Smooth muscle cell (in vitro differentiated cells): Measurements from ENCODE around the gene CCN6. TPM values are rescaled to one million over a fixed set of nuclear protein-coding genes. Genes with fewer than 3 reads are reported as not detected.

Experiments
- DNase-seq: peaks from one replicate; lab custom pipeline; 2025; ENCODE audit not compliant: unreplicated experiment; lab: John Stamatoyannopoulos, UW
- H2AFZ ChIP-seq: fragments of 200-600 bp; sonication (generic); 2 replicates; pipeline ENCODE4 v1.6.0; 2016; ENCODE audit warnings: antibody characterized with exemption, low read depth, mild to moderate bottlenecking
- H3F3A ChIP-seq: fragments of 200-600 bp; sonication (generic); 2 replicates; pipeline ENCODE4 v1.6.0; 2017; ENCODE audit warnings: antibody characterized with exemption, low read depth
- H3K27ac ChIP-seq: fragments of 200-600 bp; sonication (generic); 2 replicates; pipeline ENCODE4 v1.5.1; 2016; ENCODE audit warnings: low read depth, mild to moderate bottlenecking
- H3K27me3 ChIP-seq: fragments of 200-600 bp; sonication (generic); 2 replicates; pipeline ENCODE4 v1.6.1; 2016; ENCODE audit warnings: low read depth, mild to moderate bottlenecking
- H3K36me3 ChIP-seq: fragments of 200-600 bp; sonication (generic); 2 replicates; pipeline ENCODE4 v1.5.1; 2016; ENCODE audit warnings: low read depth
- H3K4me1 ChIP-seq: fragments of 200-600 bp; sonication (generic); 2 replicates; pipeline ENCODE4 v1.5.1; 2016; ENCODE audit warnings: low read depth
- H3K4me2 ChIP-seq: fragments of 200-600 bp; sonication (generic); 2 replicates; pipeline ENCODE4 v1.6.0; 2016; ENCODE audit warnings: mild to moderate bottlenecking
- H3K4me3 ChIP-seq: fragments of 200-600 bp; sonication (generic); 2 replicates; pipeline ENCODE4 v1.5.1; 2016; ENCODE audit warnings: mild to moderate bottlenecking
- H3K79me2 ChIP-seq: fragments of 200-600 bp; sonication (generic); 2 replicates; pipeline ENCODE4 v1.6.0; 2016; ENCODE audit warnings: low read depth, mild to moderate bottlenecking
- H3K9ac ChIP-seq: fragments of 200-600 bp; sonication (generic); 2 replicates; pipeline ENCODE4 v1.6.0; 2016; ENCODE audit warnings: low read depth
- H3K9me3 ChIP-seq: fragments of 200-600 bp; sonication (generic); replicated peaks from 2 replicates; pipeline ENCODE4 v1.5.1; 2016; ENCODE audit warnings: low read depth
- H4K20me1 ChIP-seq: fragments of 200-600 bp; sonication (generic); 2 replicates; pipeline ENCODE4 v1.6.0; 2016; ENCODE audit warnings: low read depth
- WGBS: methylation state at CpG from one replicate; pipeline ENCODE4 v1.1.7; 2016; ENCODE audit warnings: low lambda C conversion rate; 5-methylcytosine and 5-hydroxymethylcytosine counted together
- polyA plus RNA-seq: library from polyadenylated mRNA; unstranded; fragments of >200 nt; fragmentation: Nextera tagmentation; extraction: Ambion mirVana; gene quantifications from 2 replicates; pipeline ENCODE4 v1.2.1, GENCODE V29; 2016
- total RNA-seq: library from RNA; depleted of rRNA; stranded (reverse); fragments of >200 nt; gene quantifications from 2 replicates; pipeline ENCODE4 v1.2.3, GENCODE V29; 2014
- TF ChIP-seq, protein P1 (sequence below): fragments of 200-600 bp; sonication (generic); IDR thresholded peaks from 2 replicates; pipeline ENCODE4 v1.5.1; 2017; ENCODE audit warnings: borderline replicate concordance, mild to moderate bottlenecking, antibody characterized with exemption; ENCODE audit not compliant: insufficient read depth, poor library complexity, severe bottlenecking

The CCN6 gene
- total and polyA plus RNA-seq, 2 experiments from 2014 or later, result 0.23 TPM; not detected in 1

GRCh38 chr6:112007805-112008204 lies 46.1 kb upstream of the CCN6 start:
- H3K4me2 ChIP-seq, result peak overlapping the region; percentile 31
- H3K9ac ChIP-seq, result no peak overlapping the region
- H3F3A ChIP-seq, result peaks cover 5% of the 10 kb centered on the region
- H3K79me2 ChIP-seq, result no peaks in the 10 kb centered on the region
- no peaks in the 10 kb centered on the region for H3K27me3 ChIP-seq
- H3K4me3 ChIP-seq, result no peak overlapping the region
- 43% methylated on average over 3 of the region's 3 CpGs for whole genome bisulfite sequencing
- H2AFZ ChIP-seq, result peak overlapping the region; percentile 44
- H3K36me3 ChIP-seq, result no peaks in the 10 kb centered on the region
- H3K9me3 ChIP-seq, result no peaks in the 10 kb centered on the region
- DNase-seq, result no peak
- no peaks in the 10 kb centered on the region for H4K20me1 ChIP-seq
- TF ChIP-seq, protein P1, sequence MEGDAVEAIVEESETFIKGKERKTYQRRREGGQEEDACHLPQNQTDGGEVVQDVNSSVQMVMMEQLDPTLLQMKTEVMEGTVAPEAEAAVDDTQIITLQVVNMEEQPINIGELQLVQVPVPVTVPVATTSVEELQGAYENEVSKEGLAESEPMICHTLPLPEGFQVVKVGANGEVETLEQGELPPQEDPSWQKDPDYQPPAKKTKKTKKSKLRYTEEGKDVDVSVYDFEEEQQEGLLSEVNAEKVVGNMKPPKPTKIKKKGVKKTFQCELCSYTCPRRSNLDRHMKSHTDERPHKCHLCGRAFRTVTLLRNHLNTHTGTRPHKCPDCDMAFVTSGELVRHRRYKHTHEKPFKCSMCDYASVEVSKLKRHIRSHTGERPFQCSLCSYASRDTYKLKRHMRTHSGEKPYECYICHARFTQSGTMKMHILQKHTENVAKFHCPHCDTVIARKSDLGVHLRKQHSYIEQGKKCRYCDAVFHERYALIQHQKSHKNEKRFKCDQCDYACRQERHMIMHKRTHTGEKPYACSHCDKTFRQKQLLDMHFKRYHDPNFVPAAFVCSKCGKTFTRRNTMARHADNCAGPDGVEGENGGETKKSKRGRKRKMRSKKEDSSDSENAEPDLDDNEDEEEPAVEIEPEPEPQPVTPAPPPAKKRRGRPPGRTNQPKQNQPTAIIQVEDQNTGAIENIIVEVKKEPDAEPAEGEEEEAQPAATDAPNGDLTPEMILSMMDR, result no peak
- H3K27ac ChIP-seq, result no peak overlapping the region
- H3K4me1 ChIP-seq, result no peaks in the 10 kb centered on the region

- Histone ChIP-seq H3K9ac (no peak overlapping the region), H3K4me3 (no peak overlapping the region), H3K27ac (no peak overlapping the region), H3F3A (peaks cover 5% of the 10 kb centered on the region), H3K4me2 (no peak overlapping the region), H2AFZ (no peak overlapping the region), H3K9me3 (no peaks in the 10 kb centered on the region), H3K27me3 (no peaks in the 10 kb centered on the region), H4K20me1 (no peaks in the 10 kb centered on the region), H3K4me1 (no peaks in the 10 kb centered on the region), H3K79me2 (no peaks in the 10 kb centered on the region), H3K36me3 (no peaks in the 10 kb centered on the region)
- TF ChIP-seq, protein P1, result no peak
- 63% methylated on average over 4 of the region's 4 CpGs for WGBS
- no peak for DNase-seq
Measured at GRCh38 chr6:112008482-112008881, 45.4 kb upstream of the CCN6 start.

GRCh38 chr6:112010328-112010727 lies 43.6 kb upstream of the CCN6 start:
- Histone ChIP-seq H2AFZ (no peak overlapping the region), H3K27me3 (no peaks in the 10 kb centered on the region), H3F3A (peaks cover 5% of the 10 kb centered on the region), H3K4me3 (no peak overlapping the region), H3K79me2 (no peaks in the 10 kb centered on the region), H4K20me1 (no peaks in the 10 kb centered on the region), H3K4me1 (no peaks in the 10 kb centered on the region), H3K36me3 (no peaks in the 10 kb centered on the region), H3K9me3 (no peaks in the 10 kb centered on the region), H3K4me2 (no peak overlapping the region), H3K27ac (no peak overlapping the region), H3K9ac (no peak overlapping the region)
- TF ChIP-seq, protein P1, result no peak
- 83% methylated on average over 5 of the region's 5 CpGs for WGBS
- no peak for DNase-seq

DNA sequence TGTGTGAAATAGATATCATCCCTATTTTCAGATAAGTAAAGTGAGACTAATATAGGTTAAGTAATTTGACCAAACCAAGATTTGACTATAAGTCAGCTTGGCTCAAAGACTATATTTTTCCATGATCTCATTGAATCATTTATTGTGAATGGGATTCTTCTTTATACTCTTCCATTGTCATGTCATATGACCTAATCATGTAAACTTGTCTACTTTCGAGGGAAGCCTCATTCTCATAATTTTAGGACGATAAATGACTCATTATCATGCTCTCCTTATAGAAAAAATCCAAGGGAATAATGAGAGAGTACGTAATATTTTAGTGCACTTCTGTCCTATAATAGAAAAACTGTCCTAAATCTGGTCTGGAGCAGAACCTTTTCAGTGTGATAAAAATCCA lies 40.9 kb upstream of the CCN6 start:
- DNase-seq, result no peak
- 93% methylated on average over 3 of the region's 3 CpGs for WGBS

More for the DNA sequence above, 40.9 kb upstream of the CCN6 start:
- Histone ChIP-seq H3K4me1 (no peaks in the 10 kb centered on the region), H3K27ac (no peak overlapping the region), H3F3A (no peaks in the 10 kb centered on the region), H3K4me3 (no peak overlapping the region), H3K36me3 (no peaks in the 10 kb centered on the region), H4K20me1 (no peaks in the 10 kb centered on the region), H3K27me3 (no peaks in the 10 kb centered on the region), H3K4me2 (no peak overlapping the region), H3K9me3 (no peaks in the 10 kb centered on the region), H3K79me2 (no peaks in the 10 kb centered on the region), H3K9ac (no peak overlapping the region), H2AFZ (no peak overlapping the region)
- TF ChIP-seq, protein P1, result no peak
